ENCODE data around the gene TRIM66. TPM values are rescaled to one million over a fixed set of nuclear protein-coding genes. Genes with fewer than 3 reads are reported as not detected.

TRIM66 gene
- total RNA-seq, 2 experiments from 2014 or later = 24.7 to 28.4 TPM

- no peaks in the 10 kb centered on the region for H3K36me3 Mint-ChIP-seq (ENCODE audit: low read depth)
- TF ChIP-seq CTCF (IDR thresholded peaks at IDR 0.05) = no peak
- H3K9me3 Mint-ChIP-seq = no peaks in the 10 kb centered on the region
- intact Hi-C loops (cut with micrococcal nuclease) = no loop called here
- H3K4me3 Mint-ChIP-seq = peak within 1 kb of the TSS; percentile 73
- POLR2A ChIA-PET = interaction anchor here (1.7 kb wide), 1 partner anchor 88 kb away, joined by 9 read pairs; the partner anchor contains the start of genes RPL27A and TRIM66
- DNase-seq (peak; percentile 77), ATAC-seq (peak; percentile 94)
- no peak within 1 kb of the TSS for H3K27ac Mint-ChIP-seq
- CTCF ChIA-PET = interaction anchor here (1.1 to 1.8 kb wide), 4 partner anchors 9 to 495 kb away, joined by 3 to 6 read pairs (median 4); no protein-coding TSS in a partner anchor
- peaks cover 3% of the 10 kb centered on the region for H3K4me1 Mint-ChIP-seq (ENCODE audit: low read depth)
- peaks cover 38% of the 10 kb centered on the region for H3K27me3 Mint-ChIP-seq
These were observed 88.2 kb downstream of the TRIM66 start, which contains the start of gene STK33 for GRCh38 chr11:8593935-8594909. Gene STK33, minus strand, starts transcription at chr11:8594228. Its CDS starts 119,323 bp downstream, at chr11:8474905.

GRCh38 chr11:8593455-8593854, 89.0 kb downstream of the TRIM66 start:
- Mint-ChIP-seq H3K36me3 (ENCODE audit: low read depth) (no peaks in the 10 kb centered on the region), H3K9me3 (no peaks in the 10 kb centered on the region), H3K27ac (no peak overlapping the region), H3K27me3 (peaks cover 38% of the 10 kb centered on the region), H3K4me3 (peak overlapping the region; percentile 73), H3K4me1 (ENCODE audit: low read depth) (peaks cover 3% of the 10 kb centered on the region)
- no peak for TF ChIP-seq CTCF (IDR thresholded peaks at IDR 0.05)
- ChIA-PET POLR2A (interaction anchor here (1.7 kb wide), 1 partner anchor 89 kb away, joined by 9 read pairs; the partner anchor contains the start of genes RPL27A and TRIM66), CTCF (interaction anchor here (1.2 to 1.8 kb wide), 4 partner anchors 9 to 494 kb away, joined by 3 to 6 read pairs (median 4); partner anchors contain the start of gene LMO1)
- DNase-seq (no peak), ATAC-seq (peak; percentile 31)
- intact Hi-C loops (cut with micrococcal nuclease) = no loop called here

GRCh38 chr11:8587915-8588314, 94.5 kb downstream of the TRIM66 start:
- intact Hi-C loops (cut with micrococcal nuclease) = no loop called here
- no peak for ATAC-seq
- no peak overlapping the region for H3K4me3 Mint-ChIP-seq
- TF ChIP-seq CTCF (IDR thresholded peaks at IDR 0.05) = no peak
- no peaks in the 10 kb centered on the region for H3K4me1 Mint-ChIP-seq (ENCODE audit: low read depth)
- POLR2A ChIA-PET = interaction anchor here (0.7 kb wide), 1 partner anchor 569 kb away, joined by 3 read pairs; no protein-coding TSS in a partner anchor
- CTCF ChIA-PET = no interaction called here
- peaks cover 18% of the 10 kb centered on the region for H3K27me3 Mint-ChIP-seq
- no peak for DNase-seq
- H3K27ac Mint-ChIP-seq = no peak overlapping the region
- no peaks in the 10 kb centered on the region for H3K9me3 Mint-ChIP-seq
- H3K36me3 Mint-ChIP-seq (ENCODE audit: low read depth) = no peaks in the 10 kb centered on the region

- DNase-seq (no peak), ATAC-seq (no peak)
- H3K4me3 Mint-ChIP-seq = no peak overlapping the region
- no peaks in the 10 kb centered on the region for H3K9me3 Mint-ChIP-seq
- peaks cover 10% of the 10 kb centered on the region for H3K27me3 Mint-ChIP-seq
- H3K27ac Mint-ChIP-seq = no peak overlapping the region
- TF ChIP-seq CTCF (IDR thresholded peaks at IDR 0.05) = no peak
- ChIA-PET CTCF (interaction anchor here (0.7 to 1.0 kb wide), 2 partner anchors 323 to 935 kb away, joined by 3 to 5 read pairs; partner anchors contain the start of gene LMO1), POLR2A (interaction anchor here (0.7 kb wide), 1 partner anchor 395 kb away, joined by 3 read pairs; no protein-coding TSS in a partner anchor)
- no peaks in the 10 kb centered on the region for H3K4me1 Mint-ChIP-seq (ENCODE audit: low read depth)
- no peaks in the 10 kb centered on the region for H3K36me3 Mint-ChIP-seq (ENCODE audit: low read depth)
- intact Hi-C loops (cut with micrococcal nuclease) = no loop called here
These were observed 95.7 kb downstream of the TRIM66 start for GRCh38 chr11:8586805-8587204.

Measured in activated CD8-positive, alpha-beta T cell treated with anti-CD3 and anti-CD28 coated beads for 36 hours (primary cell).